ENCODE data around the gene PROCR.

Gene PROCR

DNA sequence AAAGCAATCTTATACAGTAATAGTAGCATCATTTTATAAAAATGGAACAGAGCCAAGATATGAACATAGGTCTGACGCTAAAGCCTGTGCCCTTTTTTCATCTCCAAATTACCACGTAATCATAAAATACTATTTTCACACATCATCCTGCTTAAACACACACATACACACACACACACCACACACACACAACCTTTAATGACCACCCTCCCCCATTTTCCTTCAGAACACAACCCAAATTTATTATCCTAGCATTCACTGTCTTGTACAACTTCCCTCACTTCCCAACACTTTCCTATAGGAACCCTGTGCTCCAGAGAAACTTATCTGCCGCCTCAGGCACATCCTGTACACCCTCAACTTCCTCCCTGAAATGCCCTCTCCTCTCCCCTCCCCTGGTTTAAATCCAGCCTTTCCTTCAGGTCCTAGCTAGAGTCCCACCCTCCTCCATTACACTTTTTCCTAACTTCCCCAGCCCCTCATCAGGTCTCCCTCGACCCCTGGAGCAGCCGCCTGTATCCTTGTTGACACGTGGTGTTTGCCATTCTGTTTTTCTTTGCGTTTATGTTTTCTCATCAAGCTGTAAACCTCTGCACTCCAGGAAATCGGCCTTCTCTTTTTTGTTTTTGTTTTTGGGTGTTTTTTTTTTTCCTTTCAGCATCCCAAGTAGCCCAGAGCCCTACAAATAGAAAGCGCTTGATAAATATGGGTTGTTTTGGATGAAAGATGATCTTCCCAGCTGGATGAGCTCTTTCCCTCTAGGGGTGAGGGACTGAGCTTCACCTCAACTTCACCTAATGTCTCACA, 53.6 kb downstream of the PROCR start:
- TF ChIP-seq, protein P1, sequence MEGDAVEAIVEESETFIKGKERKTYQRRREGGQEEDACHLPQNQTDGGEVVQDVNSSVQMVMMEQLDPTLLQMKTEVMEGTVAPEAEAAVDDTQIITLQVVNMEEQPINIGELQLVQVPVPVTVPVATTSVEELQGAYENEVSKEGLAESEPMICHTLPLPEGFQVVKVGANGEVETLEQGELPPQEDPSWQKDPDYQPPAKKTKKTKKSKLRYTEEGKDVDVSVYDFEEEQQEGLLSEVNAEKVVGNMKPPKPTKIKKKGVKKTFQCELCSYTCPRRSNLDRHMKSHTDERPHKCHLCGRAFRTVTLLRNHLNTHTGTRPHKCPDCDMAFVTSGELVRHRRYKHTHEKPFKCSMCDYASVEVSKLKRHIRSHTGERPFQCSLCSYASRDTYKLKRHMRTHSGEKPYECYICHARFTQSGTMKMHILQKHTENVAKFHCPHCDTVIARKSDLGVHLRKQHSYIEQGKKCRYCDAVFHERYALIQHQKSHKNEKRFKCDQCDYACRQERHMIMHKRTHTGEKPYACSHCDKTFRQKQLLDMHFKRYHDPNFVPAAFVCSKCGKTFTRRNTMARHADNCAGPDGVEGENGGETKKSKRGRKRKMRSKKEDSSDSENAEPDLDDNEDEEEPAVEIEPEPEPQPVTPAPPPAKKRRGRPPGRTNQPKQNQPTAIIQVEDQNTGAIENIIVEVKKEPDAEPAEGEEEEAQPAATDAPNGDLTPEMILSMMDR (IDR thresholded peaks at IDR 0.05; ENCODE audit: control insufficient read depth, extremely low read depth, insufficient read depth): no peak
- H3K4me3 ChIP-seq (ENCODE audit: low read depth, low read length): no peak overlapping the region
- DNase-seq (ENCODE audit: low read depth): no peak

DNA sequence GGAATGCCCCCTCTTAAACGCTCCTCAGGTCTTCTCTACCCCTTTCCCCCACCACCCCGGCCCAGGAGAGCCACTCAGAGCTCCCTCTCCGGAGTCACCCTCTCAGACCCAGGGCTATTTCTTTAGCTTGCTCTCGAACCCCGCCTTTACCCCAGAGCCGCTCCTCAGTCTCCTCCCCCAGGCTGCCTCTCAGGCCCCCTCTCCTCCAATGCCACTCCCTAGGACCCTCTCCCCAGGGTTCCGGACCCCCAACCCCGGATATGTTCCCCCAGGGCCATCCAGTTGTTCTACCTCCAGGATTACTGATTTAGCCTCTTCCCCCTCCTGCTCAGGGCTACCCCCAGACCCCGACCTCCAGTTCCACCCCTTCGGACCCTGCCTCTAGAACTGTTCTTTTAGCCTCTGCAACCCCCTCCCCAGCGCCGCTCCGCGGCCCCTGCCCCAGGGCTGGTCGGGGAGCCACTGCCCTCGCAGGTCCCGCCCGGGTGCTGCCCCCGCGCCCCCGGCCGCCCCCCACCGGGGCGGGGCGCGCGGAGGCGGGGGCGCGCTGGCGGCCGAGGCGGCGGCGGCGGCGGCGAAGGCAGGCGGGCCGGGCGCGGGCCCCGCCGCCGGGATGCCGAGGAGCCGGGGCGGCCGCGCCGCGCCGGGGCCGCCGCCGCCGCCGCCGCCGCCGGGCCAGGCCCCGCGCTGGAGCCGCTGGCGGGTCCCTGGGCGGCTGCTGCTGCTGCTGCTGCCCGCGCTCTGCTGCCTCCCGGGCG, 54.4 kb downstream of the PROCR start, which contains the start of gene MMP24:
MMP24 (plus strand) TSS at position 565 of the 758 bp plus-strand sequence; CDS start at position 614, 49 bp downstream.
- H3K4me3 ChIP-seq (ENCODE audit: low read depth, low read length): no peak within 1 kb of the TSS
- DNase-seq (ENCODE audit: low read depth): no peak
- TF ChIP-seq, protein P1 (IDR thresholded peaks at IDR 0.05; ENCODE audit: control insufficient read depth, extremely low read depth, insufficient read depth): no peak
